Esophagus (tissue), 2 donors: ENCODE data around the gene RYR2. TPM values are rescaled to one million over a fixed set of nuclear protein-coding genes. Genes with fewer than 3 reads are reported as not detected.

Experiments
- H3K27ac ChIP-seq, 2 donors: one replicate each; pipeline ENCODE4 v1.5.1; 2013; ENCODE audit warnings: low read depth in 2 of 2, mild to moderate bottlenecking in 2 of 2, inconsistent platforms in 1 of 2, low read length in 1 of 2, moderate library complexity in 1 of 2
- H3K27me3 ChIP-seq, 2 donors: one replicate each; pipeline ENCODE4 v1.6.1; 2013; ENCODE audit warnings: low read length in 2 of 2, control low read depth in 1 of 2, mild to moderate bottlenecking in 1 of 2; ENCODE audit not compliant: insufficient read depth in 2 of 2, control insufficient read depth in 1 of 2
- H3K36me3 ChIP-seq, 2 donors: one replicate each; pipeline ENCODE4 v1.6.1; 2013; ENCODE audit warnings: low read length in 1 of 2; ENCODE audit not compliant: control insufficient read depth in 2 of 2, insufficient read depth in 2 of 2
- H3K4me1 ChIP-seq, 2 donors: one replicate each; pipeline ENCODE4 v1.6.1; 2013; ENCODE audit warnings: low read length in 1 of 2; ENCODE audit not compliant: control insufficient read depth in 2 of 2, insufficient read depth in 2 of 2
- H3K4me3 ChIP-seq, 2 donors: one replicate each; pipeline ENCODE4 v1.5.1; 2013; ENCODE audit warnings: low read length in 2 of 2, mild to moderate bottlenecking in 2 of 2, low read depth in 1 of 2, moderate library complexity in 1 of 2
- H3K9me3 ChIP-seq, 2 donors: one replicate each; pipeline ENCODE4 v1.6.1; 2013; ENCODE audit warnings: mild to moderate bottlenecking in 2 of 2, low read depth in 1 of 2, low read length in 1 of 2, moderate library complexity in 1 of 2; ENCODE audit not compliant: control insufficient read depth in 2 of 2, insufficient read depth in 1 of 2
- WGBS, 2 donors: extraction: QIAGEN DNeasy Blood & Tissue Kit; methylation state at CpG; one replicate each; pipeline ENCODE4 v1.1.7; 2013; 5-methylcytosine and 5-hydroxymethylcytosine counted together
- polyA plus RNA-seq, 2 donors: library from polyadenylated mRNA; stranded (reverse); fragments of 200-250 nt; gene quantifications; one replicate each; pipeline ENCODE4 v1.2.3, GENCODE V29; 2013
- donor health status: healthy with polysubstance abuse.
- donor health status: Bipolar disorder and iron deficiency.

The RYR2 gene
- polyA plus RNA-seq, 2 donors, result 0.35 to 1.2 TPM

GRCh38 chr1:237029240-237029639 is 12.7 kb upstream of the RYR2 start:
- Histone ChIP-seq H3K27ac (no peak overlapping the region), H3K4me3 (no peak overlapping the region), H3K27me3 (no peaks in the 10 kb centered on the region), H3K4me1 (no peaks in the 10 kb centered on the region), H3K36me3 (no peaks in the 10 kb centered on the region), H3K9me3 (no peaks in the 10 kb centered on the region)
- WGBS, 2 donors, result 63 to 73% methylated on average over 3 of the region's 3 CpGs

GRCh38 chr1:237029850-237030535 is 12.0 kb upstream of the RYR2 start:
- Histone ChIP-seq H3K27ac (no peak overlapping the region), H3K36me3 (no peaks in the 10 kb centered on the region), H3K4me1 (no peaks in the 10 kb centered on the region), H3K27me3 (no peaks in the 10 kb centered on the region), H3K9me3 (no peaks in the 10 kb centered on the region), H3K4me3 (no peak overlapping the region)
- 74% methylated on average over 9 of the region's 9 CpGs for WGBS, 2 donors

DNA sequence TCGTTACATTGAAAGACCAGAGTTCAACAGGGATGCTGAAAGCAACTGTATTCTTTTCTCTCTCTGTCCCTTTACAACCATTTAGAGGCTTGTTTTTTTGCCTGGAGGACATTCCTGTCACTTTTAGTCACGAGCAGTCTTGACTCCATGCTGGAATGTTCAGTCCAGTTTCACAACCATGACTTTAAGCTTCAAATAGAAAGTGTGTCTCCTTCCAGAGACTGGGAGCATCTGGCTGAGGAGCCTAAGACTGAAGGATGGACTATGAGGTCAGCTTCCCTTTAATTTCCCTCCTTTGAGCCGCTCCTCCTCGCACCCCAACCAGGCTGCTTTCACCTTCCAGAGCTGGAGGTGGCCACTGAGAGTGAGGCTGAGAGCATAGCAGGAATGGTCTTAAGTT is 10.5 kb upstream of the RYR2 start:
- WGBS, 2 donors, result 55 to 68% methylated on average over 4 of the region's 4 CpGs

DNA sequence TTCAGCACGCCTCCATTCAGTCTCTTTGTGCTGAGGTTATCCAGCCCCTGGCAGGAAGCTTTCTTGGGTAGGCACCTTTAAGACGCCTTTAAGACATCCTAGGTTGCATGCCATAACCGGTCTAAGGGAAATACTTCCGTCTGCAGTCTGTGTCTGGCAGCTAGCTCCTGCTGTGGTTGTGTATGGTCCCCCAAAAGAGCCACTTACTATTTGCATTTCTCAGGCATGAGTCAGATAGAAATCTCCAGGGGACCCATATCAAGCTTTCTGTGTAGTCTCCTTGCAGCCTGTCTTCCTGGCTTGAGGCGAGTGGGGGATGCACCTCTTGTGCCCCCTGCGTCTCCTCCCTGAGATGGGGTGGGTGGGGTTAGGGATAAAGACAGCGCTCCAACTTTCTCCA is 10.0 kb upstream of the RYR2 start:
- 23 to 28% methylated on average over 7 of the region's 7 CpGs for WGBS, 2 donors
- Histone ChIP-seq H3K4me1 (no peaks in the 10 kb centered on the region), H3K36me3 (no peaks in the 10 kb centered on the region), H3K9me3 (no peaks in the 10 kb centered on the region), H3K27ac (no peak overlapping the region), H3K27me3 (no peaks in the 10 kb centered on the region), H3K4me3 (no peak overlapping the region)

More for the DNA sequence above, 10.5 kb upstream of the RYR2 start:
- Histone ChIP-seq H3K9me3 (no peaks in the 10 kb centered on the region), H3K27ac (no peak overlapping the region), H3K4me1 (no peaks in the 10 kb centered on the region), H3K4me3 (no peak overlapping the region), H3K36me3 (no peaks in the 10 kb centered on the region), H3K27me3 (no peaks in the 10 kb centered on the region)

DNA sequence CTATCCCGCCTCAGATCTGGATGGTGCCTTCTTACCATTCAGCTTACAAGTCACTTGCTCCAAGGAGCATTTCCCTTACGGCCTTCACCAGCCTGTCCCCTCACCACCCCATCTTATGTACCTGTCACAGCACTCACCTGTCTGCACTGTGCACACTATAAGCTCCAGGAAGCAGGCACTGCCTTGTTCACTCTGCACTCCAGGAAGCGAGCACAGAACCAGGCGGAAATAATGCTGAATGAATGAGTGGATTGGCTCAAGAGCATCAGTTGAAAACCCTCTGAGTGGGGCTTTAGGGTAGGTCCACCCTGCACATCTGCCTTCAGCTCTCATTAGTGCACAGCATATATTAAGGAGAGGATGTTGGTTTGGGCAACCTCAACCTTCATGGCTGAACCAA is 8.9 kb upstream of the RYR2 start:
- H3K4me3 ChIP-seq, result no peak overlapping the region
- H3K27ac ChIP-seq, result no peak overlapping the region
- WGBS, 2 donors, result 89 to 93% methylated on average over 4 of the region's 4 CpGs
- H3K9me3 ChIP-seq, result no peaks in the 10 kb centered on the region
- no peaks in the 10 kb centered on the region for H3K4me1 ChIP-seq
- H3K27me3 ChIP-seq, result no peaks in the 10 kb centered on the region
- no peaks in the 10 kb centered on the region for H3K36me3 ChIP-seq

DNA sequence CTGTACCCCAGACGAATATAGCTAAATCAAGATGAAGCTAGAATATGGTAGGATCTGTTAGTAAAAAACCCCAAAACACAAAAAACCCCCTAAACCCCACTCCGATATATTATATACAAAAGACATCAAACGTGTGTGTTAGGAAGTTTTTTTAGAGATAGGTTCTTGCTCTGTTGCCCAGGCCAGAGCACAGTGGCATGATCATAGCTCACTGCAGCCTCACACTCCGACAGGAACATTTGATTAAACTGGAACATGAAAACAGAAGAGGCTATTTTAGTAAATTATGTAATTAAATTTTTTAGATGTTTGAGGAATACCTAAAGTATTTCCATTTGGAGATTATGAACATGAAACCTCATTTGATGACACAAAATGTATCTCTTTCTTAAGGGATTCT is 8.2 kb upstream of the RYR2 start:
- Histone ChIP-seq H3K27me3 (no peaks in the 10 kb centered on the region), H3K27ac (no peak overlapping the region), H3K4me3 (no peak overlapping the region), H3K36me3 (no peaks in the 10 kb centered on the region), H3K4me1 (no peaks in the 10 kb centered on the region), H3K9me3 (no peaks in the 10 kb centered on the region)
- 62 to 67% methylated on average over 4 of the region's 4 CpGs for WGBS, 2 donors

DNA sequence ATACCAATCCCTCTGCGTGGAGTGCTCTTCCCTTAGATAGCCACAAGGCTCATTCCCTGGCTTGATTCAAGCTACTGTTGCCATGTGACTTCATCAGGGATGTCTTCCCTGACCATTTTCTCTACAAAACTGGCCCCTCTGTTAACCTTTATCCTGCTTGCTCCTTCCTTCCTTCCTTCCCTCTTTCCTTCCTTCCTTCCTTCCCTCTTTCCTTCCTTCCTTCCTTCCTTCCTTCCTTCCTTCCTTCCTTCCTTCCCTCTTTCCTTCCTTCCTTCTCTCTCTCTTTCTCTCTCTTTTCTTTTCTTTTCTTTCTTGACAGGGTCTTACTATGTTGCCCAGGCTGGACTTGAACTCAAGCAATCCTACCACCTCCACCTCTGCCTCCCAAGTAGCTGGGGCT is 6.2 kb upstream of the RYR2 start:
- H3K4me3 ChIP-seq, result no peak overlapping the region
- H3K27ac ChIP-seq, result no peak overlapping the region
- WGBS, 2 donors, result 92 to 94% methylated on average over 1 of the region's 1 CpG
- H3K27me3 ChIP-seq, result peaks cover 0 to 1% of the 10 kb centered on the region in 2 donors
- no peaks in the 10 kb centered on the region for H3K36me3 ChIP-seq
- no peaks in the 10 kb centered on the region for H3K4me1 ChIP-seq
- no peaks in the 10 kb centered on the region for H3K9me3 ChIP-seq

DNA sequence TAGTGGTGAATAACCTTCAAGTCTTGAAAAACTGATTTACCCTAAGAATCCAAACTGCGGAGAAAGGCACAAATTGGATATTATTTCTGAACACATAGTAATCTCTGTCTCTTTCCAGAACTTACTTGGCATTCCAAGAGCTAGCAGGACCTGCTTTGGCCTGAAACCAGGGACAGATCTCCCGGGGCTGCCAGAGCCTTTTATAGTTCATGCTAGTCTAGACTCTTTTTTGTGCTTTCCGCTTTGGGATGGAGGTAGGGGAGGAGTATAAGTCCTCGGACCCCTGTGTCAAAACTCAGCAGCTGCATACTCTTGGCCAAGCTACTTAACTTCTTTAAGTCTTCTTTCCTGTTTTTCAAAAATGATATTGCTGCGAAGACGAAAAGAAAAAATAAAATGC is 3.8 kb upstream of the RYR2 start:
- Histone ChIP-seq H3K27ac (no peak overlapping the region), H3K9me3 (no peaks in the 10 kb centered on the region), H3K4me1 (peaks cover 0 to 10% of the 10 kb centered on the region in 2 donors), H3K4me3 (no peak overlapping the region), H3K27me3 (peaks cover 0 to 10% of the 10 kb centered on the region in 2 donors), H3K36me3 (no peaks in the 10 kb centered on the region)
- WGBS, 2 donors, result 83 to 86% methylated on average over 6 of the region's 6 CpGs

- Histone ChIP-seq H3K4me1 (peaks cover 0 to 10% of the 10 kb centered on the region in 2 donors), H3K27me3 (peaks cover 0 to 10% of the 10 kb centered on the region in 2 donors)
Observed at GRCh38 chr1:237040823-237041222, 1.2 kb upstream of the RYR2 start.

DNA sequence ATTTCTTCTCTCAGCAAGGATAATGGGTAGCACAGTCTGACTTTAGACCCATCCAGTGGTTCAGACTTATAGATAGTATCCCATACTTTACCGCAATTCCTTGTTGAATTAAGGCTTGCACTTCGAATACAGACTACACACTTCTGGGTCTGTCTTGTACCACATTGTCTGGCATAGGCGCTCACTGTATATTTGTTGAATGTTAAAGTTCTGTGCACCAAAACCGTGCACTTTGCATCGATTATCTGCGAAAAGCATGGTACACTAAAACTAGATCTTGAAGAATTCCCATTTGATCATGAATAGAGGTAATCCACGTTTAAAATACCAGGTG is 556 bp upstream of the RYR2 start:
- Histone ChIP-seq H3K4me3 (peak overlapping the region in 1 of 2 donors; percentile 42), H3K27ac (no peak overlapping the region), H3K36me3 (no peaks in the 10 kb centered on the region), H3K9me3 (no peaks in the 10 kb centered on the region), H3K4me1 (peaks cover 0 to 10% of the 10 kb centered on the region in 2 donors), H3K27me3 (peaks cover 0 to 10% of the 10 kb centered on the region in 2 donors)
- WGBS, 2 donors, result 14 to 17% methylated on average over 7 of the region's 7 CpGs

More at GRCh38 chr1:237040823-237041222, 1.2 kb upstream of the RYR2 start:
- Histone ChIP-seq H3K27ac (no peak overlapping the region), H3K36me3 (no peaks in the 10 kb centered on the region), H3K4me3 (no peak overlapping the region), H3K9me3 (no peaks in the 10 kb centered on the region)
- 65 to 69% methylated on average over 10 of the region's 10 CpGs for WGBS, 2 donors
